Astrocyte of the spinal cord (primary cell): ENCODE data around the gene ARHGAP42.

Source experiments
- DNase-seq: peaks from one replicate; pipeline ENCODE4 v3.0.0; 2011; ENCODE audit warnings: low read depth, low spot score
- H3K4me3 ChIP-seq: 2 replicates; pipeline ENCODE4 v1.5.1; 2011; ENCODE audit warnings: low read depth, mild to moderate bottlenecking, low read length, moderate library complexity
- in situ Hi-C: cut with HindIII; loops from 2 replicates; pipeline ENCODE4 v1.10.0; 2017; ENCODE audit warnings: low sequenced_read_pairs
- TF ChIP-seq, protein P1 (sequence below): IDR thresholded peaks from 2 replicates; pipeline ENCODE4 v1.5.1; 2012; ENCODE audit warnings: low read depth, mild to moderate bottlenecking, low read length, inconsistent platforms

ARHGAP42 gene

DNA sequence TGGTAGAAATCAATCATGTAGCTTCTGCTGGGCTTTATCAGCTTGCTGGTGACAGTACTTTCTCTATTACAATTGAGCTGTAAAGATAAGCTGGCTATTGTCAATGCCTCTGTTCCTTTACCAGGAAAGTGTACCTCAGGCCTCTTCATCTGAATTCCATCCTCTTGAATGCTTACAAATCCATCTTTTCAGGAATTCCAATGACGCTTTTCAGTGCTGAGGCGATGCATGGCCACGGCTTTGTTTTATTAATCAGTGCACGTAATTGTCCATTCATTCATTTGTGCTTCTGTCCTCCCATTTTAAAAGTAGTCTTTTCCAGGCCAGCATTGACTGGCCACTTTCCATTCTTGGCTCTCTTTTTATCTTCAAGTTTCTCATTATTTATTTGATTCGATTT, 240.5 kb downstream of the ARHGAP42 start:
- H3K4me3 ChIP-seq, result no peak overlapping the region
- DNase-seq, result no peak
- in situ Hi-C loops, result no loop called here
- TF ChIP-seq, protein P1, sequence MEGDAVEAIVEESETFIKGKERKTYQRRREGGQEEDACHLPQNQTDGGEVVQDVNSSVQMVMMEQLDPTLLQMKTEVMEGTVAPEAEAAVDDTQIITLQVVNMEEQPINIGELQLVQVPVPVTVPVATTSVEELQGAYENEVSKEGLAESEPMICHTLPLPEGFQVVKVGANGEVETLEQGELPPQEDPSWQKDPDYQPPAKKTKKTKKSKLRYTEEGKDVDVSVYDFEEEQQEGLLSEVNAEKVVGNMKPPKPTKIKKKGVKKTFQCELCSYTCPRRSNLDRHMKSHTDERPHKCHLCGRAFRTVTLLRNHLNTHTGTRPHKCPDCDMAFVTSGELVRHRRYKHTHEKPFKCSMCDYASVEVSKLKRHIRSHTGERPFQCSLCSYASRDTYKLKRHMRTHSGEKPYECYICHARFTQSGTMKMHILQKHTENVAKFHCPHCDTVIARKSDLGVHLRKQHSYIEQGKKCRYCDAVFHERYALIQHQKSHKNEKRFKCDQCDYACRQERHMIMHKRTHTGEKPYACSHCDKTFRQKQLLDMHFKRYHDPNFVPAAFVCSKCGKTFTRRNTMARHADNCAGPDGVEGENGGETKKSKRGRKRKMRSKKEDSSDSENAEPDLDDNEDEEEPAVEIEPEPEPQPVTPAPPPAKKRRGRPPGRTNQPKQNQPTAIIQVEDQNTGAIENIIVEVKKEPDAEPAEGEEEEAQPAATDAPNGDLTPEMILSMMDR, result no peak

DNA sequence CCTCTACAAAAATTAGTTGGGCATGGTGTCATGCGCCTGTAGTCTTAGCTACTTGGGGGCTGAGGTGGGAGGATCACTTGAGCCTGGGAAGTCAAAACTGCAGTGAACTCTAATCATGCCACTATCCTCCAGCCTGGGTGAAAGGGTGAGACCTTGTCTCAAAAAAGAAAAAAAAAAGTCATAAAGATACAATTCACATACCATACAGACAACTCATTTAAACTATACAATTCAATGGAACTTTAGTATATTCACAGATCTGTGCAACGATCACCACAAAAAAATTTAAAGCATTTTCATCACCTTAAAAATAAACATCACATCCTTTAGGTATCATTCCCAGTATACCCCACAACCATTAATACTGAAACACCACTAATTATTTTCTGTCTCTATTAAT, 241.3 kb downstream of the ARHGAP42 start:
- TF ChIP-seq, protein P1, result no peak
- no peak overlapping the region for H3K4me3 ChIP-seq
- in situ Hi-C loops, result no loop called here
- no peak for DNase-seq

DNA sequence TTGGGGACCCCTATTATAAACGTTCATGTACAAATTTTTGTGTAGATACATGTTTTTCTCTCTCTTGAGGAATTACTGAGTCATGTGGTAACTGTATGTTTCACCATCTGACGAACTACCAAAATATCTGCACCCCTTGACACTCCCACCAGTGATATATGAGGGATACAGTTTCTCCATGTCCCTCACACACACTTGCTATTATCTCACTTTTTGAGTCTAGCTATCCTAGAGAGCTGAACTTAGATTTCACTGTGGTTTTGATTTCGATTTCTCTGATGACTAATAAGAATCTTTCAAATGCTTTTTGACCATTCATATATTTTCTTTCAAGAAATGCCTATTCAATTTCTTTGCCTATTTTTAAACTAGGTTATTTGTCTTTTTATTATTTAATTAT, 242.3 kb downstream of the ARHGAP42 start:
- peak; percentile 66 for DNase-seq
- in situ Hi-C loops, result no loop called here
- TF ChIP-seq, protein P1, result no peak
- no peak overlapping the region for H3K4me3 ChIP-seq

DNA sequence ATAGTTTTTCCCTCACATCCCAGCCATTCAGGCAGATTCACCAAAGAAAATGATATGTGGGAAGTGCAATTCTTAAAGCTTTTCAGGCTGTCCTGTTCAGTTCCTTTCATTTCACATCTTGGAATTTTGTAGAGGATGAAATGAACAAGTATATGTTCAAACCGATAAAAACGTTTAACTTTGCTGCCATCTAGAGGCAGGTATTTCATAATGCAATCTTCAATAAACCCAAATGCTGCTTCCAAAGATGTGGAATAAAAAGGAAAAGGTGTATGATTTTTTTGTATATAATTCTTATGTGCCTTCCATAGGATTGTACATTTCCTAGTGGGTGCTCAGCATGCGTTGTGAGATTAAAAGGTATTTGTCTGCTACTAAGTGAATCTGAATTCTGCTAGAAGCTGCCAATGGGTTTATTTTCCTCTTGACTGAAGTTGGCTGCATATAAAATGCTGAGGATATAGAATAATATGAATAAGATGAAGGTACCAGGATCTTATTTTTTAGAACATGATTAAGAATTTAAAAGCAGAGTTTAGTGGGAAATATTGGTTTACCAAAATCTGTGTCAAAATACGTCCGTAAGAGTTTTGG, 243.2 kb downstream of the ARHGAP42 start:
- in situ Hi-C loops, result no loop called here
- TF ChIP-seq, protein P1, result peak; percentile 39
- peak; percentile 85 for DNase-seq
- H3K4me3 ChIP-seq, result no peak overlapping the region

DNA sequence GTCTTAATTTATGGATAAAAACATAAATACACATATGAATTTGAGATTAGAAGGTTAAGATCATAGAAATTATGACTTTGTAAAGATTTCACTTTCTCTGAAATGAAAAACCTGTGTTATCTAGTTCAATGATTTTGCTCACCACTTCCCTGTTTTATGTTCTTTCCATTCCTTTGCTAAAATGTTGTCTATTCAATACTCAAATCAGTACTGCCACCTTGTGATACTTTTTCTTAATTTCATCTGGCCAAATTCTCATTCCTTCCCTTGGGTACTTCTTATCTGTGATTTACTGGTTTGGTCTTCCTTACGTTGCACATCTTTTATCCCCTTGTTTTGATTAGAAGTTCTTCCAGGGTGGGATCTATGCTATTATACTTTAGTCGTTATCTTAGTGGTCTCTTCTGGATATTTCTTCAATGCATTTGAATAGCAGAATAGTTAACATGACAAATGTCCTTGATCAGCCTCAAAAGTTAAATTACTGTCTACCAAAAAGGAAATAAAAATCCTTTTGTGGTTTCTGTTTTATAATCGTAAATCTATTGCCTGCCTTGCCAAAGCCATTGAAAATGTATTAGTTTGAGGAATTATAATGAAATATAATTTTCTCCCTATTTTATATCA, 245.5 kb downstream of the ARHGAP42 start:
- TF ChIP-seq, protein P1, result peak; percentile 48
- in situ Hi-C loops, result no loop called here
- H3K4me3 ChIP-seq, result no peak overlapping the region
- DNase-seq, result peak; percentile 56

DNA sequence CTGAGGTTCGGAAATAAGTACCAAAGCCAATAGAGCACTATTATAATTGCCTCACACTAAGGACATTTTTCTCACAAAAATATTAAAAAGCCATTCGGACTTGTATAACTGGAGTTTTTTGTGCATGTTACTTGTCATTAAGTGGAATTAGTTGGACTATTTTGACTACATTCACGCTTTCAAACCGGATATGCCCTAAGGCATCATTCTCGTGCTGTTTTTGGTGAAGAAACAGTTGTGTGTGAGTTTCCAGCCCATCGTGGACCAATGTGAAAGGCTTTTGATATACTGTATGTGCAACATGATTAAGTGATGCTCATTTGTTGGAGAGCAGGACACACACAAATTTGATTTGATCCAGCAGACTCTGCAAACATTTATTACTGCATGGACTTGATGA, 249.7 kb downstream of the ARHGAP42 start:
- in situ Hi-C loops, result no loop called here
- TF ChIP-seq, protein P1, result no peak
- no peak overlapping the region for H3K4me3 ChIP-seq
- DNase-seq, result no peak
